ENCODE results near the gene TRPC4AP.

TRPC4AP gene

GRCh38 chr20:34968042-34968775 lies 124.4 kb downstream of the TRPC4AP start:
- no peak for DNase-seq (ENCODE audit: low read depth)

- DNase-seq (ENCODE audit: low read depth), result no peak
Observed at GRCh38 chr20:34967421-34967820, 125.2 kb downstream of the TRPC4AP start.

- no peak for DNase-seq (ENCODE audit: low read depth)
Observed at GRCh38 chr20:34965051-34965450, 127.6 kb downstream of the TRPC4AP start.

GRCh38 chr20:34964486-34964885 lies 128.1 kb downstream of the TRPC4AP start:
- no peak for DNase-seq (ENCODE audit: low read depth)

- no peak for DNase-seq (ENCODE audit: low read depth)
Observed at GRCh38 chr20:34956751-34957472, 135.7 kb downstream of the TRPC4AP start.

- DNase-seq (ENCODE audit: low read depth), result no peak
Observed at GRCh38 chr20:34956041-34956458, 136.6 kb downstream of the TRPC4AP start.

- DNase-seq (ENCODE audit: low read depth), result peak; percentile 95
Observed at GRCh38 chr20:34955231-34956040, 137.2 kb downstream of the TRPC4AP start, which contains the start of the genes GSS and MYH7B. TSS of gene GSS (minus strand) at chr20:34955806. CDS start at chr20:34951852, 3,954 bp downstream. TSS of gene MYH7B (plus strand) at chr20:34955868. CDS start at chr20:34978006, 22,138 bp downstream.

GRCh38 chr20:34954904-34955230 lies 137.7 kb downstream of the TRPC4AP start:
- peak; percentile 14 for DNase-seq (ENCODE audit: low read depth)

GRCh38 chr20:34953960-34954359 lies 138.6 kb downstream of the TRPC4AP start:
- DNase-seq (ENCODE audit: low read depth), result no peak

GRCh38 chr20:34952671-34953070 lies 139.9 kb downstream of the TRPC4AP start:
- no peak for DNase-seq (ENCODE audit: low read depth)
